Heart left ventricle (tissue), 16 donors: ENCODE data around the gene SAPCD1. TPM values are rescaled to one million over a fixed set of nuclear protein-coding genes. Genes with fewer than 3 reads are reported as not detected.

Experiments
- ATAC-seq, 4 donors: fragments of 200-7000 bp; cut with Tn5 transposase; one replicate each; pipeline ENCODE4 v1.9.1; 2020 to 2022; ENCODE audit warnings: moderate library complexity in 4 of 4, mild to moderate bottlenecking in 3 of 4, moderate number of reproducible peaks in 1 of 4
- DNase-seq, 5 donors: peaks; one replicate each; pipeline ENCODE4 v3.0.0-alpha.2; 2020
- H3K27ac ChIP-seq, 12 donors: fragments of 200-600 bp; sonication (generic) in 4 of 12; one replicate each; pipeline versions ENCODE4 v1.5.0 to v1.8.0; 2016 to 2022; ENCODE audit warnings: mild to moderate bottlenecking in 2 of 12
- H3K27me3 ChIP-seq, 9 donors: fragments of 200-600 bp; sonication (generic) in 2 of 9; one replicate each; pipeline versions ENCODE4 v1.5.1 to v1.8.0; 2016 to 2022; ENCODE audit warnings: mild to moderate bottlenecking in 3 of 9
- H3K36me3 ChIP-seq, 9 donors: fragments of 200-600 bp; sonication (generic) in 2 of 9; one replicate each; pipeline versions ENCODE4 v1.5.0 to v1.8.0; 2018 to 2022; ENCODE audit warnings: mild to moderate bottlenecking in 2 of 9
- H3K4me1 ChIP-seq, 12 donors: fragments of 200-600 bp; sonication (generic) in 4 of 12; one replicate each; pipeline versions ENCODE4 v1.5.0 to v1.8.0; 2016 to 2022; ENCODE audit warnings: mild to moderate bottlenecking in 3 of 12
- H3K4me3 ChIP-seq, 12 donors: fragments of 200-600 bp; sonication (generic) in 4 of 12; one replicate each; pipeline versions ENCODE4 v1.5.0 to v1.8.0; 2017 to 2022; ENCODE audit warnings: mild to moderate bottlenecking in 9 of 12, moderate library complexity in 4 of 12
- H3K9me3 ChIP-seq, 12 donors: fragments of 200-600 bp; sonication (generic) in 4 of 12; one replicate each; pipeline versions ENCODE4 v1.5.0 to v1.8.0; 2016 to 2022; ENCODE audit warnings: mild to moderate bottlenecking in 1 of 12
- CTCF ChIP-seq, 12 donors: fragments of 200-600 bp; sonication (generic) in 4 of 12; IDR thresholded peaks; one replicate each; pipeline versions ENCODE4 v1.5.0 to v1.8.0; 2018 to 2022; ENCODE audit warnings: antibody characterized with exemption in 12 of 12, mild to moderate bottlenecking in 5 of 12
- POLR2A ChIP-seq, 2 donors: fragments of 450-650 bp; IDR thresholded peaks; one replicate each; pipeline ENCODE4 v1.6.1; 2017; ENCODE audit warnings: antibody characterized with exemption in 2 of 2, mild to moderate bottlenecking in 2 of 2, moderate library complexity in 2 of 2
- WGBS, 4 donors: extraction: QIAGEN DNeasy Blood & Tissue Kit in 2 of 4; methylation state at CpG; one replicate each; pipeline versions ENCODE4 v1.1.5 to v1.1.7; 2013 to 2018; 5-methylcytosine and 5-hydroxymethylcytosine counted together
- intact Hi-C, 10 donors: fragments of 100-400 bp; cut with DNase I; formaldehyde crosslinking; loops; one replicate each; pipeline versions ENCODE4 v1.11.1 to v1.14.2; 2022
- polyA plus RNA-seq, 2 donors: library from polyadenylated mRNA; stranded (reverse); fragments of 200-250 nt; gene quantifications; one replicate each; pipeline ENCODE4 v1.2.3, GENCODE V29; 2013
- total RNA-seq, 9 donors: library from RNA; depleted of rRNA in 2 of 9; stranded (reverse); fragments of >200 nt in 2 of 9; fragmentation: NEBNext Ultra II Directional in 3 of 9; extraction: Animal tissue kit (Norgen Biotek cat#: 25700) in 3 of 9; gene quantifications; one replicate each; pipeline versions ENCODE4 v1.1.0 to v1.2.4, GENCODE V29; 2016 to 2023
- donor health status: ischemic (EF 13 %, LVEDD 7.1; RV severe dilation, severe dysfunction).
- donor health status: healthy with polysubstance abuse.
- donor health status: DM: no; HTN: yes; CAD: no.
- donor health status: DM: no; HTN: no; CAD: no.
- donor health status: ischemic (EF 25% LVEDD 6.9; RV normal size, moderate dysfunction).
- donor health status: ischemic (EF 25% LVEDD 5.7; RV mildly dilated, moderate dysfunction).
- donor health status: healthy.
- donor health status: DM: yes; HTN: yes; CAD: no.
- donor health status: ischemic (EF 35%, LVEDD 5.7; RV mildly dilated, moderate dysfunction).
- donor health status: nonischemic (EF 11% LVEDD 7.7; RV severe dilation, severe dysfunction).
- donor health status: DM: yes; HTN: yes; CAD: no.
- donor health status: PGD.
- donor health status: ischemic (EF 29% LVEDD 5.4; RV normal size, mild dysfunction).
- donor health status: nonischemic (EF 23%, LVEDD 6.1; RV moderate dilation, normal function).

The SAPCD1 gene
- total and polyA plus RNA-seq, 11 donors: 0.35 to 1.5 (median 0.73) TPM; not detected in 6

GRCh38 chr6:31781244-31782125, 19.0 kb downstream of the SAPCD1 start:
- intact Hi-C loops: no loop called here
- H3K36me3 ChIP-seq: peaks cover 0 to 83% (median 69%) of the 10 kb centered on the region in 9 donors

GRCh38 chr6:31782126-31782855, 19.8 kb downstream of the SAPCD1 start:
- Histone ChIP-seq H3K36me3 (peaks cover 0 to 91% (median 69%) of the 10 kb centered on the region in 9 donors), H3K4me1 (peaks cover 0 to 8% (median 2%) of the 10 kb centered on the region in 12 donors), H3K27me3 (no peaks in the 10 kb centered on the region), H3K27ac (no peak overlapping the region), H3K4me3 (no peak overlapping the region), H3K9me3 (no peaks in the 10 kb centered on the region)
- intact Hi-C loops: no loop called here
- WGBS, 4 donors: 90 to 94% (median 93%) methylated on average over 27 to 32 of the region's 32 CpGs
- TF ChIP-seq POLR2A (IDR thresholded peaks at IDR 0.05): no peak
- TF ChIP-seq CTCF (IDR thresholded peaks at IDR 0.05): no peak
- DNase-seq (no peak), ATAC-seq (no peak)

More at GRCh38 chr6:31781244-31782125, 19.0 kb downstream of the SAPCD1 start:
- ATAC-seq: no peak
- no peaks in the 10 kb centered on the region for H3K9me3 ChIP-seq
- no peak overlapping the region for H3K27ac ChIP-seq
- DNase-seq: no peak
- H3K4me1 ChIP-seq: peaks cover 0 to 16% (median 10%) of the 10 kb centered on the region in 12 donors
- H3K4me3 ChIP-seq: no peak overlapping the region
- WGBS, 4 donors: 97 to 98% (median 97%) methylated on average over 19 to 23 of the region's 23 CpGs
- H3K27me3 ChIP-seq: no peaks in the 10 kb centered on the region
- no peak for TF ChIP-seq POLR2A (IDR thresholded peaks at IDR 0.05)

- ATAC-seq: no peak
- 93 to 96% (median 96%) methylated on average over 15 of the region's 15 CpGs for WGBS, 4 donors
Measured at GRCh38 chr6:31784098-31784925, 21.9 kb downstream of the SAPCD1 start.

More at GRCh38 chr6:31784098-31784925, 21.9 kb downstream of the SAPCD1 start:
- Histone ChIP-seq H3K36me3 (peaks cover 0 to 83% (median 69%) of the 10 kb centered on the region in 9 donors), H3K4me1 (no peaks in the 10 kb centered on the region), H3K9me3 (no peaks in the 10 kb centered on the region), H3K27ac (no peak overlapping the region), H3K27me3 (no peaks in the 10 kb centered on the region), H3K4me3 (no peak overlapping the region)
- no peak for TF ChIP-seq CTCF (IDR thresholded peaks at IDR 0.05)
- TF ChIP-seq POLR2A (IDR thresholded peaks at IDR 0.05): no peak
- DNase-seq: peak in 1 of 5 donors; percentile 11
- intact Hi-C loops: no loop called here
